ENCODE results near the gene RPL37.
"Not testable (repeated sequence)": the region's sequence is repeated elsewhere in the genome, so short reads cannot be mapped to it uniquely, and the experiment has no call there.

RPL37 gene

DNA sequence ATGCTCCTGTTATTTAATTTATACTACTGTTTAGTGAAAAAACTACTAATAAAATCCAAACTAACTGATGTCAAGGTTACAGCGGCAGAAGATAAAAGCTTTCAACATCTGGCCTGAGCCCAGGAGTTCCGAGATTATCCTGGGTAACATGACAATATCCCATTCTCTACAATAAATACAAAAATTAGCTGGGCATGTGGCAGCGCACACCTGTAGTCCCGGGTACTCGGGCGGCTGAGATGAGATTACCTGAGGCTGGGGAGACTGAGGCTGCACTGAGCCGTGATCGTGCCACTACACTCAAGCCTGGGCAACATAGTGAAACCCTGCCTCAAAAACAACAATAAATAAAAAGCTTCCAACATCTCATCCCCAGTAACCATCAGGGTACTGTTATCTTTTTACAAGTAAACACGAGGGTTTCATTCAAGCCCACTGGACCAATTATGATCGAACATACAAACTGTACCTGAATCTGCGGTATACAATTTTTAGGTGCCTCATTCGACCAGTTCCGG is 1.3 kb downstream of the RPL37 start:
- no peak for DNase-seq (ENCODE audit: low spot score)

- DNase-seq (ENCODE audit: low spot score) = no peak
Observed at GRCh38 chr5:40832345-40832744, 2.7 kb downstream of the RPL37 start.

DNA sequence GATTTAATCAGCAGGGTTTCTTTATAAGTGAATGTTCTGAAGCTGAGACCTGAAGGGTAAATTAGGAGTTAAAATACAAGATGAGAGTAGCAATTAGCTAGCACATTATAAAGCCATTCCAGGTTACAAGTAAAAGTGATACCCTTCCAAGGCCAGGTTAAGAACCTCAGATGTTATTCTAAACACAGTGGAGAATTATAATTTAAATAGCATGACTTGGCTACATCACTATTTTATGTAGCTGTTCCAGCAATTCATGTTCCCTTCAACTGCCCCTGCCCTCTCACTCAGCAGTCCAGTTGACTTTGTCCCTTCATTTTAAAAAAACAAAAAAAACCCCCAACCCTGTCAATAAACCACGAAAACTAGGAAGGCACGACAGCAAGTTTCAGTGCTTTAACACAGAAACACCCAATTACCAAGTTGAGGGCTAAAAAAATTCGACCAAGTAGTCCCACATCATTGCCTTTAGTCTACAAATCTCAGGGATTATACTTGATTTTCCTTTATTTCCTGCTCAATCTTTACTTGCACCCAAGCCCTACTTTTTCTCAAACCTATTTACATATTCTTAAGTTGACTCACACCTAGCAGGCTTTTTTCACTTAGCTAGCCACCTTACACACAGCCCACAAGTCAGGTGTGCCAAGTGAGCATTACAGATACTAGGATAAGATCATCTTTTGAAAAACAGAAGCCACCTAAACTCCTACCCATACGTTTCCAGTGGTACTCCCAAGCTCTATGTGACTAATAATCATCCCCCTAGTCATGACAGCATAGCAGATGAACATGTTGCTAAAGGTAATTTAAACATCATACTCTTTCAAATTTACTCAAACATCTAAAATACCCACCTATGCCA is 3.4 kb downstream of the RPL37 start:
- DNase-seq (ENCODE audit: low spot score) = no peak

- DNase-seq (ENCODE audit: low spot score) = no peak
Observed at GRCh38 chr5:40829748-40830533, 5.1 kb downstream of the RPL37 start.

GRCh38 chr5:40828690-40829661 is 6.0 kb downstream of the RPL37 start:
- DNase-seq (ENCODE audit: low spot score) = no peak

DNA sequence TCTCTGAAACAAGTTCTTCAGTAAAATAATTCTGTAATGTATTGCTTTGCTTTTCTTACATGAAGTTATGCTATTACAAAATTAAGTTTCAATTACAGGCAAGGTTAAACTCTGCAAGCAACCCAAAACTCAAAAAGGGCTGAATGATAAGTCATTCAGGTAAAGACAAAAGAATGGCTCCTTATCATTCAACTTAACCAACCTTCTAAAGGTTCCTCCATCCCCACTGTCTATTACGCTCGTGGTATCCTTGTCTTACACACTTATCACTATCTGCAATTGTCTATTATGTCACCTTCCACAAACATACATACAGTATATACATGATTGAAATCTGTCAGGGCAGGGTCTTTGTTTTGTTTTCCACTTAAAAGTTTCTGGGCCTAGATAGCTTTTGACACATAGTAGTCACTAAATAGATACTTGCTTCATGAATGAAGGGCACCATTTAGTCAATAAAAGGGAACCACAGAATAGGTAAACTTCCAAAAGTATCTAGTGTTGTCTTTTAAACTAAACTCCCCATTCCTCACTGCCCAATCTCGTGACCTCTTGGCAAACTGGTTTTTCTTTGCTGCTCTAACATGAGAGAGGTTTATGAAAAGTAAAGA is 6.9 kb downstream of the RPL37 start:
- DNase-seq (ENCODE audit: low spot score) = no peak

- DNase-seq (ENCODE audit: low spot score) = no peak
Observed at GRCh38 chr5:40827188-40827977, 7.6 kb downstream of the RPL37 start.

DNA sequence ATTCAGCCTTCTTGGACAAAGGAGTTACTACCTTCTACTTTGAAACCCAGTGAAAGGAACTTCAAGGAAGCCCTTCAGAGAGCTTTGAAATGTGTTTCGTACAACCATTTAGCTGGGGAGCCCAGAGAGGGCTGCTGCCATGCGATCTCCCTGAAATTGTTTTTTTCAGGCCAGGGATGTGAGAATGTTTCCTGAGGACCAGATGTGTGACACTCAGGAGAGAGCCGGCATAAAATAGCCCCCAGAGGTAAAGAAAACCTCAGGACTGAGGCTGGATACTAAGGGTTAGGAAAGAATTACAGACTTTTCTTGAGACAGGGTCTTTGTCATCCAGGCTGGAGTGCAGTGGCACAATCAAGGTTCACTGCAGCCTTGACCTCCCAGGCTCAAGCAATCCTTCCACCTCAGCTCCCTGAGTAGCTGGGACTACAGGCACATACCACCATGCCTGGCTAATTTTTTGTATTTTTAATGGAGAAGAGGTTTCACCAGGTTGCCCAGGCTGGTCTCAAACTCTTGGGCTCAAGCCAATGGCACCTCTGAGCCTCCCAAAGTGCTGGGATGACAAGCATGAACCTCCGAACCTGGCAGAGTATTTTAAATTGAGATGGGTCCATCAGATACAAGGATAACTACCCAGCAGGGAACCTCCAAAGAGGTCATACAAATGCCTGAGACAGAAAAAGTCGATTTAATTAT is 8.4 kb downstream of the RPL37 start:
- no peak for DNase-seq (ENCODE audit: low spot score)

GRCh38 chr5:40825461-40826043 is 9.5 kb downstream of the RPL37 start:
- DNase-seq (ENCODE audit: low spot score) = not testable (repeated sequence)

- no peak for DNase-seq (ENCODE audit: low spot score)
Observed at GRCh38 chr5:40823459-40823858, 11.6 kb downstream of the RPL37 start.

- no peak for DNase-seq (ENCODE audit: low spot score)
Observed at GRCh38 chr5:40813698-40814281, 21.2 kb downstream of the RPL37 start.

DNA sequence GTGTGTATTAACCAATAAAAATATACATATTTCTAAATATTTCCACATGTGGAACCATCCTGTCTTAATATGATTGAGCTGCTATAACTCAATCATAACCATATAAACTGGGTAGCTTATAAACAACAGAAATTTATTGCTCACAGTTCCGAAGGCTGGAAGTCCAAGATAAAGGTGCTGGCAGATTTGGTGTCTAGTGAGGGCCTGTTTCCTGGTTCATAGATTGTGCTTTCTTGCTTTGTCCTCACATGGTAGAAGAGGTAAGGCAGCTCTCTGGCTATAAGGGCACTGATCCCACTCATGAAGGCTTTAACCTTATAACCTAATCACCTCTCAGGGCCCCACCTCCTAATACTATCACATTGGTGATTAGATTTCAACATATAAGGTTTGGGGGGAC is 22.9 kb downstream of the RPL37 start:
- no peak for DNase-seq (ENCODE audit: low spot score)

GRCh38 chr5:40801771-40802562 is 33.1 kb downstream of the RPL37 start:
- no peak for DNase-seq (ENCODE audit: low spot score)

- DNase-seq (ENCODE audit: low spot score) = no peak
Observed at GRCh38 chr5:40799258-40799657, 35.8 kb downstream of the RPL37 start.

- no peak for DNase-seq (ENCODE audit: low spot score)
Observed at GRCh38 chr5:40798801-40799210, 36.2 kb downstream of the RPL37 start.

DNA sequence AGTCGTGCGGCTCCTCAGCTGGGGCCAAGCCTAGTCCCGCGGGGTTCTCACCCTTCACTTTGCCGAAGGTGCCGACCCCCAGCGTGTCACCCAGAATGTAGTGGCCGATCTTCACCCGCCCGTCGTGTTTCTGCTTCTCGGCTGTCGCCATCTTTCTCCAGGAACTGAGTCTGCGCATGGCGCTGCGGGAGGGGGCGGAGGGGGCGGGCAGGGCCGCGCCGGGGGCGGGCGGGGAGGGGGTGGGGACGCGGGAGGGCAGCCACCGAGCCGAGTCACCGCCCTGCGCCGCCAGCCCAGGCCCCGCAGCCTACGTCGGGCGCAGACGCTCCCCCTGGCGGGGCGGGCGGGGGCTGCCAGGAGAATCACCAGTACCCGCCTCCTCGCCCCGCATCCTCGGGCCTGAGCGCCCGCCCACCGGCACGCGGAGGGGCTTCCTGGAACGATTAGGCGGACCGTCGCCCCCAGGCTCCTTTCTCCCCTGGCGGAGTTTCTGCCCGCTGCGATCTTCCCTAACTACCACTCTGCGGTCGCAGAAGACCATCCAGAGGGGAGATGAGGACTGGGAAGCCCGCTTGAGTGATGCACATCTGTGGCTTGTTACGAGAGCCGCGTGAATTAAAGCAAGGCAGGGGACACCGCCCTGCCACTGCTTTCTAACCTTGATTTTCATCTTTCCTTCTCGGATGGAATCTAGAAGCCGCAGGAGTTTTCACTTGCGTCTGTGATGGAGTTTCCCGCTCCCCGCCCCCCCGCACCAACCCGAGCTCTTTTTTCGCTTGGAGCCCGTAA is 36.8 kb downstream of the RPL37 start, which contains the start of gene PRKAA1:
PRKAA1 (minus strand) TSS at position 363 of the 789 bp plus-strand sequence; CDS start at position 178, 185 bp downstream.
- peak; percentile 89 for DNase-seq (ENCODE audit: low spot score)
